HepG2 (cell line): ENCODE data around the gene GALNT10. TPM values are rescaled to one million over a fixed set of nuclear protein-coding genes. Genes with fewer than 3 reads are reported as not detected.

Experiments
- CBX5 ChIP-seq: sonication (generic); formaldehyde crosslinking; IDR thresholded peaks from 2 replicates; pipeline ENCODE4 v1.4.0; 2020; ENCODE audit warnings: missing genetic modification reagents, borderline replicate concordance
- CTCF ChIP-seq: sonication (generic); formaldehyde crosslinking; IDR thresholded peaks from 2 replicates; pipeline ENCODE4 v1.5.0; 2020; ENCODE audit warnings: mild to moderate bottlenecking, missing genetic modification reagents, moderate library complexity
- FOSL2 ChIP-seq: sonication (generic); formaldehyde crosslinking; IDR thresholded peaks from 2 replicates; pipeline ENCODE4 v1.4.0; 2020; ENCODE audit warnings: missing genetic modification reagents
- GATAD2A ChIP-seq: IDR thresholded peaks from 2 replicates; pipeline ENCODE4 v1.6.1; 2016
- KDM2A ChIP-seq: sonication (generic); formaldehyde crosslinking; IDR thresholded peaks from 2 replicates; pipeline ENCODE4 v1.4.0; 2020; ENCODE audit warnings: low read depth, missing genetic modification reagents, borderline replicate concordance
- NFYC ChIP-seq: IDR thresholded peaks from 2 replicates; pipeline ENCODE4 v1.6.1; 2016; ENCODE audit warnings: missing genetic modification reagents, missing compliant biosample characterization
- SALL1 ChIP-seq: sonication (generic); formaldehyde crosslinking; IDR thresholded peaks from 2 replicates; pipeline ENCODE4 v1.8.0; 2022; ENCODE audit warnings: mild to moderate bottlenecking, missing genetic modification reagents
- SMC3 ChIP-seq: IDR thresholded peaks from 2 replicates; pipeline ENCODE4 v1.6.1; 2011; ENCODE audit warnings: low read length, improper control_type of control experiment
- ZFY ChIP-seq: sonication (generic); formaldehyde crosslinking; IDR thresholded peaks from 2 replicates; pipeline ENCODE4 v1.4.0; 2020; ENCODE audit warnings: missing genetic modification reagents
- ZNF253 ChIP-seq: sonication (generic); formaldehyde crosslinking; IDR thresholded peaks from 2 replicates; pipeline ENCODE4 v1.8.0; 2022; ENCODE audit warnings: mild to moderate bottlenecking, missing genetic modification reagents, borderline replicate concordance
- ZNF691 ChIP-seq: sonication (generic); formaldehyde crosslinking; IDR thresholded peaks from 2 replicates; pipeline ENCODE4 v1.4.0; 2020; ENCODE audit warnings: missing genetic modification reagents, low read depth, mild to moderate bottlenecking, borderline replicate concordance
- ZNF720 ChIP-seq: sonication (generic); formaldehyde crosslinking; IDR thresholded peaks from 2 replicates; pipeline ENCODE4 v1.4.0; 2020; ENCODE audit warnings: missing genetic modification reagents
- polyA plus RNA-seq, 8 experiments: library from polyadenylated mRNA; depleted of rRNA in 3 of 8; stranded (reverse) in 7 of 8; unstranded in 1 of 8; fragments of >200 nt; fragmentation: Illumina TruSeq in 4 of 8; extraction: Trizol in 4 of 8; gene quantifications; 2 replicates each; pipeline versions ENCODE4 v1.2.1 to v1.2.3, GENCODE V29; 2011 to 2016; ENCODE audit warnings: low read depth in 4 of 8, missing spikeins in 1 of 8, mixed read lengths in 1 of 8; ENCODE audit not compliant: insufficient read depth in 1 of 8
- total RNA-seq, 5 experiments: library from RNA; depleted of rRNA; stranded (reverse); fragments of >200 nt; fragmentation: Illumina TruSeq; extraction: Trizol; gene quantifications; 2 replicates each; pipeline ENCODE4 v1.2.3, GENCODE V29; 2016; ENCODE audit warnings: low read depth in 1 of 5
- TF ChIP-seq, protein P1 (sequence below): sonication (generic); formaldehyde crosslinking; IDR thresholded peaks from 2 replicates; pipeline ENCODE4 v1.4.0; 2020; ENCODE audit warnings: mild to moderate bottlenecking, low read depth, missing genetic modification reagents
- TF ChIP-seq, protein P2 (sequence below): sonication (generic); formaldehyde crosslinking; IDR thresholded peaks from 2 replicates; pipeline ENCODE4 v1.5.1; 2020; ENCODE audit warnings: mild to moderate bottlenecking, missing genetic modification reagents, moderate library complexity

Gene GALNT10
- total and polyA plus RNA-seq, 2 of the 13 experiments (the other 11 are each of a cell fraction or from before 2014, with no cell fraction given) = 8.1 to 11.2 TPM

GRCh38 chr5:154467655-154468354, 277.3 kb downstream of the GALNT10 start (continued):
- TF ChIP-seq ZNF720 (CRISPR knock-in tag) (no peak), KDM2A (CRISPR knock-in tag) (peak; percentile 50; the same call in 1 of the 2 replicates), CBX5 (CRISPR knock-in tag) (0 out of 2 replicates have a peak, but pooled peaks have one; percentile 23), CTCF (peak; percentile 88), SALL1 (CRISPR knock-in tag) (peak; percentile 31; the same call in 1 of the 2 replicates), FOSL2 (CRISPR knock-in tag) (peak; percentile 22; the same call in 1 of the 2 replicates), GATAD2A (CRISPR knock-in tag) (0 out of 2 replicates have a peak, but pooled peaks have one; percentile 34), ZFY (peak; percentile 40; the same call in 1 of the 2 replicates), NFYC (CRISPR knock-in tag) (no peak), SMC3 (peak; percentile 72), ZNF691 (CRISPR knock-in tag) (0 out of 2 replicates have a peak, but pooled peaks have one; percentile 27), ZNF253 (CRISPR knock-in tag) (no peak)
- TF ChIP-seq, protein P1, sequence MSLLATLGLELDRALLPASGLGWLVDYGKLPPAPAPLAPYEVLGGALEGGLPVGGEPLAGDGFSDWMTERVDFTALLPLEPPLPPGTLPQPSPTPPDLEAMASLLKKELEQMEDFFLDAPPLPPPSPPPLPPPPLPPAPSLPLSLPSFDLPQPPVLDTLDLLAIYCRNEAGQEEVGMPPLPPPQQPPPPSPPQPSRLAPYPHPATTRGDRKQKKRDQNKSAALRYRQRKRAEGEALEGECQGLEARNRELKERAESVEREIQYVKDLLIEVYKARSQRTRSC (CRISPR knock-in tag) = no peak
- TF ChIP-seq, protein P2, sequence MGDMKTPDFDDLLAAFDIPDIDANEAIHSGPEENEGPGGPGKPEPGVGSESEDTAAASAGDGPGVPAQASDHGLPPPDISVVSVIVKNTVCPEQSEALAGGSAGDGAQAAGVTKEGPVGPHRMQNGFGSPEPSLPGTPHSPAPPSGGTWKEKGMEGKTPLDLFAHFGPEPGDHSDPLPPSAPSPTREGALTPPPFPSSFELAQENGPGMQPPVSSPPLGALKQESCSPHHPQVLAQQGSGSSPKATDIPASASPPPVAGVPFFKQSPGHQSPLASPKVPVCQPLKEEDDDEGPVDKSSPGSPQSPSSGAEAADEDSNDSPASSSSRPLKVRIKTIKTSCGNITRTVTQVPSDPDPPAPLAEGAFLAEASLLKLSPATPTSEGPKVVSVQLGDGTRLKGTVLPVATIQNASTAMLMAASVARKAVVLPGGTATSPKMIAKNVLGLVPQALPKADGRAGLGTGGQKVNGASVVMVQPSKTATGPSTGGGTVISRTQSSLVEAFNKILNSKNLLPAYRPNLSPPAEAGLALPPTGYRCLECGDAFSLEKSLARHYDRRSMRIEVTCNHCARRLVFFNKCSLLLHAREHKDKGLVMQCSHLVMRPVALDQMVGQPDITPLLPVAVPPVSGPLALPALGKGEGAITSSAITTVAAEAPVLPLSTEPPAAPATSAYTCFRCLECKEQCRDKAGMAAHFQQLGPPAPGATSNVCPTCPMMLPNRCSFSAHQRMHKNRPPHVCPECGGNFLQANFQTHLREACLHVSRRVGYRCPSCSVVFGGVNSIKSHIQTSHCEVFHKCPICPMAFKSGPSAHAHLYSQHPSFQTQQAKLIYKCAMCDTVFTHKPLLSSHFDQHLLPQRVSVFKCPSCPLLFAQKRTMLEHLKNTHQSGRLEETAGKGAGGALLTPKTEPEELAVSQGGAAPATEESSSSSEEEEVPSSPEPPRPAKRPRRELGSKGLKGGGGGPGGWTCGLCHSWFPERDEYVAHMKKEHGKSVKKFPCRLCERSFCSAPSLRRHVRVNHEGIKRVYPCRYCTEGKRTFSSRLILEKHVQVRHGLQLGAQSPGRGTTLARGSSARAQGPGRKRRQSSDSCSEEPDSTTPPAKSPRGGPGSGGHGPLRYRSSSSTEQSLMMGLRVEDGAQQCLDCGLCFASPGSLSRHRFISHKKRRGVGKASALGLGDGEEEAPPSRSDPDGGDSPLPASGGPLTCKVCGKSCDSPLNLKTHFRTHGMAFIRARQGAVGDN (CRISPR knock-in tag) = peak; percentile 42; the same call in 1 of the 2 replicates
